Prostate gland (tissue), 2 donors: ENCODE measurements around the gene MECR.

Experiments
- POLR2A ChIP-seq: fragments of 450-650 bp; IDR thresholded peaks from one replicate; pipeline ENCODE4 v1.6.1; 2016; ENCODE audit warnings: antibody characterized with exemption, mild to moderate bottlenecking
- TF ChIP-seq, protein P1 (sequence below), 4 experiments: fragments of 200-600 bp in 2 of 4; fragments of 450-650 bp in 2 of 4; sonication (generic) in 2 of 4; IDR thresholded peaks; 1 replicate in 3 of 4; 2 replicates in 1 of 4; pipeline ENCODE4 v1.5.1; 2016 to 2019; ENCODE audit warnings: antibody characterized with exemption in 4 of 4, mild to moderate bottlenecking in 2 of 4, moderate library complexity in 2 of 4

GRCh38 chr1:29221296-29221695, 9.4 kb downstream of the MECR start:
- TF ChIP-seq, protein P1, sequence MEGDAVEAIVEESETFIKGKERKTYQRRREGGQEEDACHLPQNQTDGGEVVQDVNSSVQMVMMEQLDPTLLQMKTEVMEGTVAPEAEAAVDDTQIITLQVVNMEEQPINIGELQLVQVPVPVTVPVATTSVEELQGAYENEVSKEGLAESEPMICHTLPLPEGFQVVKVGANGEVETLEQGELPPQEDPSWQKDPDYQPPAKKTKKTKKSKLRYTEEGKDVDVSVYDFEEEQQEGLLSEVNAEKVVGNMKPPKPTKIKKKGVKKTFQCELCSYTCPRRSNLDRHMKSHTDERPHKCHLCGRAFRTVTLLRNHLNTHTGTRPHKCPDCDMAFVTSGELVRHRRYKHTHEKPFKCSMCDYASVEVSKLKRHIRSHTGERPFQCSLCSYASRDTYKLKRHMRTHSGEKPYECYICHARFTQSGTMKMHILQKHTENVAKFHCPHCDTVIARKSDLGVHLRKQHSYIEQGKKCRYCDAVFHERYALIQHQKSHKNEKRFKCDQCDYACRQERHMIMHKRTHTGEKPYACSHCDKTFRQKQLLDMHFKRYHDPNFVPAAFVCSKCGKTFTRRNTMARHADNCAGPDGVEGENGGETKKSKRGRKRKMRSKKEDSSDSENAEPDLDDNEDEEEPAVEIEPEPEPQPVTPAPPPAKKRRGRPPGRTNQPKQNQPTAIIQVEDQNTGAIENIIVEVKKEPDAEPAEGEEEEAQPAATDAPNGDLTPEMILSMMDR (IDR thresholded peaks at IDR 0.05), result no peak
- no peak for TF ChIP-seq POLR2A
